ENCODE measurements around the gene EIF4B.

Gene EIF4B

DNA sequence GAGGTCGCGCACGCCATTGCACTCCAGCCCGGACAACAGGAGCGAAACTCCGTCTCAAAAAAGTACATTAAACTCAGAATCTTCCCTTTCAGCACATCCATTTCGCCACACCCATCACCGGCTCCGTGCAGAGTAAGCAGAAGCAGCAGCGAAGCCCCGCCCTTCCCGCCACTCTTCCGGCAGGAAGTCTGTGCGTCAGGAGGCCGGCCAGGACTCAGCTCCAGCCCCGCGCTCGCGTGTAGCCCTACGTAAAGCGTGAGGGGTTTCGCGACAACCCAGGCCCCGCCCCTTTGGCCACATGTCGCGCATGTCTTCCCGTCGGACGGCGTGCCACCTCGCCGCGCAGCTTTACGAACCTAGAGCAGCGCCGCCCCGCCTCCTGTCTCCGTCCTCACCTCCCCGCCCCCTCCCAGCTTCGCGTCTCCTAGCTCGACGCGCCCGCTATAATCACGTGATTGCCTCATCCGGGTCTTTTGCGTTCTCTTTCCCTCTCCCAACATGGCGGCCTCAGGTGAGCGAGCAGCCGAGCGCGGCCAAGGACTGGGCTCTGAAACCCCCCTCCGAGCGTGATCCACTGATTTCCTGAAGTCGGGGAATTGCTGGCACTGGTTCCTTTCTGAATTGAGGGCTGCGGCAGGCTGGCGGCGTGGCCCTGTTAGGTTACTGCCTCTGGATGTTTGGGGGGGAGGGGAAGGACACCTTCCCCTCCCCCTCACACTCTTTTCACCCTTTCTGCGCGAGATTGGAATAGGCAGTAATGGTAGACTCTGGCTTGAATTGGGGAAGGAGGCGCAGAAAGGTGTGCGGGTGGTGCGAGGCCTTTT is at the start of gene EIF4B:
EIF4B (plus strand) TSS at position 471 of the 824 bp plus-strand sequence; CDS start at position 499, 28 bp downstream.
- in situ Hi-C loops (cut with MboI; ENCODE audit: low sequenced_read_pairs), result no loop called here

- in situ Hi-C loops (cut with MboI; ENCODE audit: low sequenced_read_pairs), result no loop called here
These were observed 49.3 kb upstream of the EIF4B start for GRCh38 chr12:52956987-52957386.

DNA sequence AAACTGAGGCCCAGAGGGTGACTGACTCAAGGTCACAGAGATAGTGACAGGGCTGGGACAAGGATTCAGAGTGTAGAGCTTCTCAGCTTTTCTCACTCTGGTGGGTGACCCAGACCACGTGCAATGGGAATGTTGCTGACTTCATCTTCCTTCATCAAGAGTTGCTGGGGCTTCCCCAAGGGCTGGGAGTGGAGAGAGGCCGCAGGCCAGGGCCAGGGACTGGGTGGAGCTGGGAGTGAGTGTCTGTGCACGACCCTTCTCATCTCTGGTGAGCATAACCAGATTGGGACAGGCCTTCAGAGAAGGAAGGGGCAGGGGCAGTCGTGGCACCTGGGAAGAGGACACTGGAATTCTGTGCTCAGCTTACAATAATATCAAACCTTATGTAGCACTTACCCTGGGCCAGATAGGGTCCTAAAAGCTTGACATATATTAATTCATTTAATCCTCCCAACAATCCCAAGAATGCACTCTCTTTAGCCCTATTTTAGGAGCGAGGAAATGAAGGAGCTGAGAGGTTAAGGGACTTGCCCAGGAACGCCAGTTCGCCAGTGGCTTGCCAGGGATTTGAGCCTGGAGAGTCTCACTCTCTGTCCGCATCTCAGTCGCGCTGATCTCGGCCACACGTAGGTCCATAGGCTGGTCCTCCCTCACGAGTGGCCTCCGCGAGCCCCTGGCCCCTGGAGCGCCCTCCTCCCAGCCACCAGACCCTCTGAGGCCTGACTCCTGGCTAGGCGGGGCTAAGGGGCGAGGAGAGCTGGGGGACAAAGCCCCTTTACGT is 41.5 kb upstream of the EIF4B start:
- in situ Hi-C loops (cut with MboI; ENCODE audit: low sequenced_read_pairs), result no loop called here

GRCh38 chr12:52965337-52965731 is 40.9 kb upstream of the EIF4B start:
- in situ Hi-C loops (cut with MboI; ENCODE audit: low sequenced_read_pairs), result no loop called here

GRCh38 chr12:52969166-52969795 is 37.0 kb upstream of the EIF4B start:
- in situ Hi-C loops (cut with MboI; ENCODE audit: low sequenced_read_pairs), result no loop called here

DNA sequence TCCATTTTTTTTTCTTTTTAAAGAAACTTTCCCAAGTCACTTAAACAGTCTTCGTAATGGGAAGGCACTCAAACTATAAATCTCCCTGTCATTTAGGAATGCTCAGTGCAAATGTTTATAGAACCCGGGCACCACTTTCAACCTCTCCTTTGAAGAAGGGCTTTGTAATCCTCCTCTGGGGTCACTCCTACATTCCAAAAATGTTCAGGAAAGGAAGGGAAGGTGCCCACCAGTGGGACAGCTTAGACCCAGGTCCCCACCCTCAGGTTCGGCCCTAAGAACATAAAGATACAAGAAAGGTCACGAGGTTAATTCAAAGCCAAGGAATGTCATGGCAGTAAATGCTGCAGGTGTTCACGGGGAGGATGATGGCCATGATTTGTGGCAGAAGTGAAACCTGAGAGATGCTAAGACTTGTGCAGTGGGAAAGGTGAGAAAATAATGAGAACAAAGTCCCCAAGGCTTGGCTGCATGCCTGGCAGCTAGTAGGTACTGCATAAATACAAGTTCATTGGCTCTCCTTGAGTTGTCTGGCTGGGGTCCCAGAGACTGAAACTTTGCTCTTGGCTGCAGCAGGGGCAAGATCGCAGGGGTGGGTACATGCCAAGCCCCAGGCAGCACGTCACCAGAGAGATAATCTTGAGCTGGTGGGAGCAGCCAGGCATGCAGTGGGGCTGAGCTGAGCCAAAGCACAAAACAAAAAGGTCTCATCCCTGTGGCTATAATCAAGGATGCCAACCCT is 36.3 kb upstream of the EIF4B start:
- in situ Hi-C loops (cut with MboI; ENCODE audit: low sequenced_read_pairs), result no loop called here

GRCh38 chr12:52971679-52972329 is 34.5 kb upstream of the EIF4B start:
- in situ Hi-C loops (cut with MboI; ENCODE audit: low sequenced_read_pairs), result no loop called here

DNA sequence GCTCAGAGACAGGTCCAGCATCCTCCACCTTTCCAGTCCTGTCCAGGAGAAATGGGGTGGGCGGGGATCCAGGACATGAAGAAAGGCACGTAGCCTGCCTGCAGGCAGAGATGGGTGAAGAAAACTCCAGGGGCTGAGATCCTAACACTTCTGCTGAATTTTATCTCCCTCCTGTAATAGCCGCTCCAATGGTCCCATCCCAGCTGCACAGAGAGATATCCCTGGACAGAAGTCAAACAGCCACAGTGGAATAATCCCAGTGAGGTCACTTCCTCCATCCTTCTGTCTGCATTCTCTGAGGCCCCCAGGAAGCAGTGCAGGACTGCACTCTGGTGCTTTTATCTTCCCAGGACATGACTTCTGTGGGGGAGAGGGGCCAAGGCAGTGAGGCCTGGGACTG is 31.1 kb upstream of the EIF4B start:
- in situ Hi-C loops (cut with MboI; ENCODE audit: low sequenced_read_pairs), result loop anchor here (25.0 kb wide), 1 partner anchor 588 kb away; the partner anchor contains the start of gene KRT84

GRCh38 chr12:52975820-52976573 is 30.3 kb upstream of the EIF4B start:
- in situ Hi-C loops (cut with MboI; ENCODE audit: low sequenced_read_pairs), result loop anchor here (25.0 kb wide), 1 partner anchor 589 kb away; the partner anchor contains the start of gene KRT84

DNA sequence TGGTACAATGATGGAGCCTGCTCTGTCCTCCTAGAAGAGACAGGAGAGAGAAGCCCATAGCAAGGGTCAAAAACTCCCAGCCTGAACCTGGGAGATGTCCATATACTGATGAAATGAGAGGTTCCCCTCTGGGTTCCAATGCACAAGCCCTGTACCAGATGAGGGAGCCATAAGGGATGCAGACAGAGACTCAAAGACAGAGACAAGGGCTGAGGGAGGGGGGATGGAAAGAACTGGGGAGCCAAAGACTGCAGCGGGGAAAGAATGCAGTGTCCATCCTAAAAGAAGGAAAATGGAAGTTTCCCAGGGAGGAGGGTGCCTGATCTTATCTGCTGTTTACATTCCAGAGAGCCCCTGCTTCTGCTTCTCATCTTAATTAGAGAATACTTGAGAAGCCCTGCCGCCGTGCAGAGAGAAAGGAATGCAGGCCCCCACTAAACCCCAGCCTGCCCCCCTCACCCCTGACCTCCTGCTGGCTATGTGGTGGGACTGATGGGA is 29.6 kb upstream of the EIF4B start:
- in situ Hi-C loops (cut with MboI; ENCODE audit: low sequenced_read_pairs), result loop anchor here (25.0 kb wide), 1 partner anchor 589 kb away; the partner anchor contains the start of gene KRT84

- in situ Hi-C loops (cut with MboI; ENCODE audit: low sequenced_read_pairs), result loop anchor here (25.0 kb wide), 1 partner anchor 590 kb away; the partner anchor contains the start of gene KRT84
These were observed 29.1 kb upstream of the EIF4B start for GRCh38 chr12:52977170-52977569.

GRCh38 chr12:52980096-52980649 is 26.1 kb upstream of the EIF4B start:
- in situ Hi-C loops (cut with MboI; ENCODE audit: low sequenced_read_pairs), result loop anchor here (5.0 to 25.0 kb wide), 2 partner anchors 98 to 593 kb away; partner anchors contain the start of gene KRT84

GRCh38 chr12:52980650-52981423 is 25.4 kb upstream of the EIF4B start:
- in situ Hi-C loops (cut with MboI; ENCODE audit: low sequenced_read_pairs), result loop anchor here (5.0 to 25.0 kb wide), 2 partner anchors 99 to 594 kb away; partner anchors contain the start of gene KRT84

- in situ Hi-C loops (cut with MboI; ENCODE audit: low sequenced_read_pairs), result loop anchor here (5.0 to 25.0 kb wide), 2 partner anchors 102 to 597 kb away; partner anchors contain the start of gene KRT84
These were observed 22.1 kb upstream of the EIF4B start for GRCh38 chr12:52984136-52984535.

GRCh38 chr12:52988898-52989297 is 17.4 kb upstream of the EIF4B start:
- in situ Hi-C loops (cut with MboI; ENCODE audit: low sequenced_read_pairs), result loop anchor here (25.0 kb wide), 1 partner anchor 602 kb away; the partner anchor contains the start of gene KRT84

DNA sequence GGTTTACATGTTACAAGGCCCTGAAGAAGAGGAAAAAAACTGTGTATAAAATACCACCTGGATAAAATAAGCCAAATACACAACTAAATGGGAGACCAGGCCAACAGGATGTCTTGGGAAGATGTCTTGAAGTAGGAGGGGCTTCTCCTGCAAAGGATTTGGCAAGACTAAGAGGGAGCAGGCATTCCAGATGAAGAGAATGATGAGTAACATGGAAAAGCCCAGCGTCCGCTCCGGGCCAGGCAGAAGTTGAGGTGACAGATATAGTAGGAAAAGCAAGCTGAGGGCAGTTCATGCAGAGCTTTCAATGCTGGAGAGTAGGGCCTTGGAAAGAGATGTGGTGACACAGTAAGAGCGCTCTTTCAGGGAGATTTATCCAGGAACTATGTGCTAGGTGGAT is 16.1 kb upstream of the EIF4B start:
- in situ Hi-C loops (cut with MboI; ENCODE audit: low sequenced_read_pairs), result loop anchor here (25.0 kb wide), 1 partner anchor 603 kb away; the partner anchor contains the start of gene KRT84

GRCh38 chr12:52992240-52992639 is 14.0 kb upstream of the EIF4B start:
- in situ Hi-C loops (cut with MboI; ENCODE audit: low sequenced_read_pairs), result loop anchor here (25.0 kb wide), 1 partner anchor 605 kb away; the partner anchor contains the start of gene KRT84
